GM08714 (cell line): ENCODE results near the gene PRC1.

Experiments
- H3K4me3 ChIP-seq: fragments of 200-500 bp; sonication (Bioruptor generic); 2 replicates; pipeline ENCODE4 v1.5.1; 2014; ENCODE audit warnings: mild to moderate bottlenecking, low read length, inconsistent platforms
- ZNF274 ChIP-seq: IDR thresholded peaks from 2 replicates; pipeline ENCODE4 v1.6.1; 2012; ENCODE audit warnings: mild to moderate bottlenecking, low read depth, low read length

Gene PRC1

GRCh38 chr15:90953947-90954711, 40.2 kb downstream of the PRC1 start:
- no peak for TF ChIP-seq ZNF274
- H3K4me3 ChIP-seq = no peak overlapping the region; the same call in 1 of the 2 replicates

GRCh38 chr15:90952901-90953677, 41.2 kb downstream of the PRC1 start:
- H3K4me3 ChIP-seq = no peak overlapping the region
- no peak for TF ChIP-seq ZNF274

- no peak overlapping the region for H3K4me3 ChIP-seq
- no peak for TF ChIP-seq ZNF274
Observed at GRCh38 chr15:90950676-90951075, 43.7 kb downstream of the PRC1 start.

- no peak overlapping the region for H3K4me3 ChIP-seq
- no peak for TF ChIP-seq ZNF274
Observed at GRCh38 chr15:90949979-90950675, 44.2 kb downstream of the PRC1 start.

- TF ChIP-seq ZNF274 = no peak
- no peak overlapping the region for H3K4me3 ChIP-seq
Observed at GRCh38 chr15:90948506-90948905, 45.8 kb downstream of the PRC1 start.

GRCh38 chr15:90947577-90948357, 46.6 kb downstream of the PRC1 start:
- no peak overlapping the region for H3K4me3 ChIP-seq
- no peak for TF ChIP-seq ZNF274

GRCh38 chr15:90946941-90947576, 47.3 kb downstream of the PRC1 start:
- H3K4me3 ChIP-seq = no peak overlapping the region
- no peak for TF ChIP-seq ZNF274

- no peak for TF ChIP-seq ZNF274
Observed at GRCh38 chr15:90946538-90946937, 47.8 kb downstream of the PRC1 start.

GRCh38 chr15:90945091-90945490, 49.2 kb downstream of the PRC1 start:
- no peak for TF ChIP-seq ZNF274
- H3K4me3 ChIP-seq = no peak overlapping the region

More at GRCh38 chr15:90946538-90946937, 47.8 kb downstream of the PRC1 start:
- no peak overlapping the region for H3K4me3 ChIP-seq

- TF ChIP-seq ZNF274 = no peak
- no peak overlapping the region for H3K4me3 ChIP-seq
Observed at GRCh38 chr15:90942354-90943120, 51.8 kb downstream of the PRC1 start.

- no peak overlapping the region for H3K4me3 ChIP-seq
- TF ChIP-seq ZNF274 = no peak
Observed at GRCh38 chr15:90941038-90941437, 53.3 kb downstream of the PRC1 start.

GRCh38 chr15:90939756-90940155, 54.6 kb downstream of the PRC1 start:
- TF ChIP-seq ZNF274 = no peak
- no peak overlapping the region for H3K4me3 ChIP-seq

GRCh38 chr15:90938261-90938660, 56.1 kb downstream of the PRC1 start:
- TF ChIP-seq ZNF274 = no peak
- no peak overlapping the region for H3K4me3 ChIP-seq
